KOPT-K1 (cell line): ENCODE measurements around the gene RASA4B.
A peak's percentile ranks its signal among the peaks of the same experiment; 100 is the strongest.
"Not testable (repeated sequence)": the region's sequence is repeated elsewhere in the genome, so short reads cannot be mapped to it uniquely, and the experiment has no call there.

Experiments
- H3K27ac ChIP-seq: fragments of 200-600 bp; sonication (generic); 2 replicates; pipeline ENCODE4 v1.5.1; 2016; ENCODE audit warnings: antibody characterized with exemption, mild to moderate bottlenecking, low read depth, low read length; ENCODE audit not compliant: poor library complexity, severe bottlenecking
- H3K36me3 ChIP-seq: fragments of 200-600 bp; sonication (generic); 2 replicates; pipeline ENCODE4 v1.5.1; 2017; ENCODE audit warnings: antibody characterized with exemption, mild to moderate bottlenecking, low read length, moderate library complexity; ENCODE audit not compliant: insufficient read depth
- H3K9me3 ChIP-seq: fragments of 200-600 bp; sonication (generic); 2 replicates; pipeline ENCODE4 v1.5.1; 2017; ENCODE audit warnings: antibody characterized with exemption, low read length, mild to moderate bottlenecking; ENCODE audit not compliant: insufficient read depth, poor library complexity, severe bottlenecking

The RASA4B gene

DNA sequence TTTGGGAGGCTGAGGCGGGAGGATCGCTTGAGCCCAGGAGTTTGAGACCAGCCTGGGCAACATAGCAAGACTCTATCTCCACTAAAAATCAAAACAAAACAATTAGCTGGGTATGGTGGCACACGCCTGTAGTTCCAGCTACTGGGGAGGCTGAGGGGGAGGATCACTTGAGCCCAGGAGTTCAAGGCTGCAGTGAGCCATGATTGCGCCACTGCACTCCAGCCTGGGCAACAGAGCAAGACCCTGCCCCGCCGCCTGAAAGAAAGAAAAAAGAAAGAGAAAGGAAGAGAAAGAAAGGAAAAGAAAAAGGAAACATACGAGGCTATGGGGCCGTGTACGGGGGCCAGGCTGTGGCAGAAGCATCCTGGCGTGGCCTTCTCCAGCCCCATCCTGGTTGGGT, 62.6 kb downstream of the RASA4B start:
- H3K9me3 ChIP-seq, H3K27ac ChIP-seq: not testable (repeated sequence)
- peaks cover 40% of the 10 kb centered on the region for H3K36me3 ChIP-seq

DNA sequence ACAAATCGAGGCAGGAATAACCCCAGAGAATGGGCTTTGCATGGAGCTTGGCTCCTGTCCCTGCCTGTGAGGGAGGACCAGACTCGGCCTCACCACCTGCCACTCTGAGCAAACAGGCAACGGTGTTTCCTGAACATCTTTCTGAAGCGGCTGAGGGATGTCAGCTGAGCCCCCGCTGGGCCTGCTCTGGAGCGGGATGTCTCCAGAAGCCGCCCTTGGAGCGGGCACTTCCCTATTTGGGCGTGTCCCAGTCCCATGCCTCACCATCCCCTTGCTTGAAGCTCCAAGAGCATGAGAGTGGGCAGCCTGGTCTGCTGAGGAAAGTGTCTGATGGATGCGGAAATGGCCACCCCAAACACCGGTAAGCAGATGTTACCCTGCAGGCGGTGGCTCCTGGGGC, 63.1 kb downstream of the RASA4B start:
- Histone ChIP-seq H3K27ac (no peak overlapping the region), H3K36me3 (peaks cover 40% of the 10 kb centered on the region), H3K9me3 (no peaks in the 10 kb centered on the region)

DNA sequence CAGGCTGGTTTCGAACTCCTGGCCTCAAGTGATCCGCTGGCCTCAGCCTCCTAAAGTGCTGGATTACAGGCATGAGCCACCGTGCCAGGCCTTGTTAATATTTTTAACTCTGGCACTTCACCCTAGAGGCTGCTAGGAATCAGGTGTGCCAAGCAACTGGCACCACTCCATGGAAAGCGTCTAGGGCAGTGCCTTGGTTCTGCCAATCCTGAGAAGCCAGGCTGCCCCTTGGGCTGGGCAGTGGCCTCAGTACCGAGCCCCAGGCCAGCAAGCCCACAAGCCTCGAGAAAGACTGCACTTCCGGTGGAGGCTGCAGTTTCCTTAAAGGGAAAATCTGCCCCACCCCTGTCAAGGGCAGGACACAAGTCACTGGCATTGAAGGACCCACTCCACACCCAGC, 64.3 kb downstream of the RASA4B start:
- no peak overlapping the region for H3K27ac ChIP-seq
- no peaks in the 10 kb centered on the region for H3K9me3 ChIP-seq
- peaks cover 33% of the 10 kb centered on the region for H3K36me3 ChIP-seq

DNA sequence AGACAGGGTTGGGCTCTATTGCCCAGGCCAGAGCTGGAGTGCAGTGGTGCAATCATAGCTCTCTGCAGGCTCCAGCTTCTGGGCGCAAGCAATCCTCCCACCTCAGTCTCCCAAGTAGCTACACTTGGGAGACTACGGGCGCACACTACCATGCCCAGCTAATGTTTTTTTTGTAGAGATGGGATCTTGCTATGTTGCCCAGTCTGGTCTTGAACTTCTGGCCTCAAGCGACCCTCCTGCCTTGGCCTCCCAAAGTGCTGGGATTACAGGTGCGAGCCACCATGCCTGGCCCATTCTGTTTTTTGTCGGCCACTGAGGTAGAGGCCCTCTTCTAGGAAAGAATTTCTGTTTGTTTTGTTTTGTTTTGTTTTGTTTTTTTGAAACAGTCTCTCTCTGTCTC, 65.1 kb downstream of the RASA4B start:
- H3K36me3 ChIP-seq, result peaks cover 33% of the 10 kb centered on the region
- no peaks in the 10 kb centered on the region for H3K9me3 ChIP-seq
- no peak overlapping the region for H3K27ac ChIP-seq

DNA sequence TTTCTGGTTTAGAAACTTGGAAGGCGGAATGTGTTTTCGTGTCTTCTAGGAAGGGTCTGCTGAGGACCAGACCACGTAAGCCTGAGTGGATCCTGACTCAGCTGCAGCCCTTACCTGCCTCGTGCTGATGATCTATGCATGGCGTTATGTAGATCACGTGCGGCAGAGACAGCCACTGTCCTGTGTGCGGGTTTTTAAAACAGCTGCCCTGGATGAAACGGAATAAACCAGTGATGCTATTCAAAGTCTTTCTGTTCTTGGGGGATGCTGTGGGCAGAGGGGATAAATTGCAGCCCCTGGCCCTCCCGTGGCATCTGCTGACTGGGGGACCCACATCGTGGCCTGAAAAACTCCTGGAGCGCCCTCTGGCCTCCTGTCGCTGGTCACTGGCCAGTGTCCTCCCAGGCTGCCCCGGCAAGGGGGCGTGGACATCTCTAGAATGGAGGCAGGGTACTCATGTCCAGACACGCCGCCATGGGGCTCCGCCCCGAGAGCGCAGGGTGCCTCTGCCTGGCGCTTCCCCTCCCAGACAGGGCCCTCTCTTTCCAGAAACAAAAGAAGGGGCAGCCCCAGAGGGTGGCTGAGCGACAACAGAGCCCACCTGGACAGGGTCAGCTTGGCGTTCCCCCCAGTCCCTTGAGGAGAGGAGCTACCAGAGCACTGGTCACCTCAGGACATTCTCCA, 66.1 kb downstream of the RASA4B start:
- H3K9me3 ChIP-seq, result no peaks in the 10 kb centered on the region
- H3K36me3 ChIP-seq, result peaks cover 33% of the 10 kb centered on the region
- no peak overlapping the region for H3K27ac ChIP-seq

DNA sequence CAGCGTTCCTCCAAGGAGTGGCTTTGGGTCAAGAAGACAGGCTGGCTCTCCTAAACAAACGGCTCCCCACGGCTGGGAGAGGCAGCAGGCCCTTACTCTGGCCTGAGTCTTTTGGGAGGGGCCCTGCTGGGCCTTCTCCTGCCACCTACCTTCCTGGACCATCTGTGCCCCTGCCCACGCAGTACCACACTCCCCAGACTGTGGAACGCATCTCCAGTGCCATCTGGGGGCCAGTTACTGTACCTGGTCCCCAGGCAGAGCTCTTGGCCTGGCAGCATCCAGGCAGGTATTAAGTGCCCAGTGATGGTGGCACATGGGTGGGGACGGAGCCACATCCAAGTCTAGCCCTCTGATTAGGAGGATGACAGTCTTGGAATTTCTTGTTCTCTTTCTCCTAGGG, 67.3 kb downstream of the RASA4B start:
- Histone ChIP-seq H3K36me3 (peaks cover 35% of the 10 kb centered on the region), H3K9me3 (no peaks in the 10 kb centered on the region), H3K27ac (no peak overlapping the region)

DNA sequence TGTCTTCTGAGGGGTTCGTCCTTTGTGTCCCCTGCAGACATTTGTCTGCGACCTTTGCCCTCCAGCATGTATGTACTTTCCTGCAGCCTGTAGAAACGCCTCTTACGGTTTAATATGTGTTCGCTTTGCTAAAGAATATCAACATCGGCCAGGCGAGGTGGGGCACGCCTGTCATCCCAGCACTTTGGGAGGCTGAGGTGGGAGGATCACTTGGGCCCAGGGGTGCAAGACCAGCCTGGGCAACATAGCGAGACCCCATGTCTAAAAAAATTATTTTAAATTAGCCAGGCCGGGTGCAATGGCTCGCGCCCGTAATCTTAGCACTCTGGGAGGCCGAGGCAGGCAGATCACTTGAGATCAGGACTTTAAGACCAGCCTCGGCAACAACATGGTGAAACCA, 68.4 kb downstream of the RASA4B start:
- H3K36me3 ChIP-seq, result peaks cover 43% of the 10 kb centered on the region
- H3K9me3 ChIP-seq, result no peaks in the 10 kb centered on the region
- no peak overlapping the region for H3K27ac ChIP-seq

DNA sequence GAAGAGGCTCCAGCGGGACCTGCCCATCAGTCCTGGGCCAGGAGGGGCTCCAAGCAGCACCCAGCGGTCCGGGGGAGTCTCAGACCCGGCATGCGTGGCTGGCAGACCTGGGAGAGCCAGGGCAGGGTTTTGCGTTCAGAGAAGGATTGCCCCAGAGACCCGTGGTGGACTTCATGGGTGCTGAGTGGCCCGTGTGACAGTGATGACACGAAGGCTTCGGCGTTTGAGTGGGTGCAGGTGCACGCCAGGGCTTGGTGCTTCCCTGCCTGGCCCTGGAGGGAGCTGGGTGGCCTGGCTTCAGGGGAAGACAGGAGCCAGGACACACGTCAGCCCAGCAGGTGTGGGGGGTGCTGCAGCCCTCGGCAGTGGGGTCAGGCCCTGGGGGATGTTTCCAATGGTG, 70.3 kb downstream of the RASA4B start:
- Histone ChIP-seq H3K9me3 (no peaks in the 10 kb centered on the region), H3K27ac (no peak overlapping the region), H3K36me3 (peaks cover 56% of the 10 kb centered on the region)

DNA sequence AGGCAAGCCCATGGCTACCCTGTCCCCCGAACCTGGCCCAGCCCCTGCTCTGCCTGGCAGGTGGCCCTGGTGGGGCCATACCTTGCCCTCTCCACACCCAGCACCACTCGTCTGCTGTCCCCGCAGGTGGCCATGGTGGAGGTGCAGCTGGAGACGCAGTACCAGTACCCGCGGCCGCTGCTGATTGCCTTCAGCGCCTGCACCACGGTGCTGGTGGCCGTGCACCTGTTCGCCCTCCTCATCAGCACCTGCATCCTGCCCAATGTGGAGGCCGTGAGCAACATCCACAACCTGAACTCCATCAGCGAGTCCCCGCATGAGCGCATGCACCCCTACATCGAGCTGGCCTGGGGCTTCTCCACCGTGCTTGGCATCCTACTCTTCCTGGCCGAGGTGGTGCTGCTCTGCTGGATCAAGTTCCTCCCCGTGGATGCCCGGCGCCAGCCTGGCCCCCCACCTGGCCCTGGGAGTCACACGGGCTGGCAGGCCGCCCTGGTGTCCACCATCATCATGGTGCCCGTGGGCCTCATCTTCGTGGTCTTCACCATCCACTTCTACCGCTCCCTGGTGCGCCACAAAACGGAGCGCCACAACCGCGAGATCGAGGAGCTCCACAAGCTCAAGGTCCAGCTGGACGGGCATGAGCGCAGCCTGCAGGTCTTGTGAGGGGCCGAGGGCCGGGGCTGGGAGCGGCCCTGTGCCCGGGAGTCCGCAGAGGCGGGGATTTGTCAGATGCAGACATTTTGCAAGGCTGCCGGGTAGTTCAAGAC, 71.0 kb downstream of the RASA4B start:
- no peaks in the 10 kb centered on the region for H3K9me3 ChIP-seq
- H3K27ac ChIP-seq, result no peak overlapping the region
- peaks cover 60% of the 10 kb centered on the region for H3K36me3 ChIP-seq

DNA sequence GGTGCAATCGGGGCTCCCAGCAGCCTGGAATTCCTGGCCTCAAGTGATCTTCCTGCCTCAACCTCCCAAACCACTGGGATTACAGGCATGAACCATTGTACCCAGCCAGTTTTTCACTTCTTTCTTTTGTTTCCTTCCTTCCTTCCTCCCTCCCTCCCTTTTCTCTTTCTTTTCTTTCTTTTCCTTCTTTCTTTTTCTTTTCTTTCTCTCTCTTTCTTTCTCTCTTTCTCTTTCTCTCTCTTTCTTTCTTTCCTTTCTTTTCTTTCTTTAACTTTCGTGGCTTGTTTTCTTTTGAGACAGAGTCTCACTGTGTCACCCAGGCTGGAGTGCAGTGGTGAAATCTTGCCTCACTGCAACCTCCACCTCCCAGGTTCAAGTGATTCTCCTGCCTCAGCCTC, 71.9 kb downstream of the RASA4B start:
- Histone ChIP-seq H3K9me3 (no peaks in the 10 kb centered on the region), H3K27ac (no peak overlapping the region), H3K36me3 (peaks cover 64% of the 10 kb centered on the region)

DNA sequence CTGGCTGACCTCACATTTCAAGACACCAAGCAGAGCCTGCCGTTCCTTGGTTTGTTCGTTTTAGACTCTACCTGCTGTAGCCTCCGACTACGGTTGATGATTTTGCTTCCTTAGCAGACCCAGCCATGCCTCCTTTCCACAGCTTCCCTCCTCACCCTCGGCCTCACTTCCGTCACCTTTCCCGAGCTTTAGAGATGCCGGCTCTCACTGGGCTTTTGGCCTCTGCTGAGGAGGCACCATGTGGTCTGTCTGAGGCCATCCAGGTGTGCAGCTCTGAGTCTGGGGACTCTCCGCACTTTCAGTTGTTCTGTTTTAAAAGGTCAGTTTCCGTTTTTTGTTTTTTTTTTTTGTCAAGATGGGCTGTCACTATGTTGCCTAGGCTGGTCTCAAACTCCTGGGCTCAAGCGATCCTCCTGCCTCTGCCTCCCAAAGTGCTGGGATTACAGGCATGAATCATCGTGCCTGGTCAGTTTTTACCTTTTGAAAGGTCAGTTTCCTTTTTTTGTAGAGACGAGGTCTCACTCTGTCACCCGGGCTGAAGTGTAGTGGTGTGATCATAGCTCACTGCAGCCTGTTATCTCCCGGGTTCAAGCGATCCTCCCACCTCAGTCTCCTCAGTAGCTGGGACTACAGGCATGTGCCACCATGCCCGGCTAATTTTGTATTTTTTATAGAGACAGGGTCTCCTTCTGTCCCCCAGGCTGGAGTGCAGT, 72.5 kb downstream of the RASA4B start:
- Histone ChIP-seq H3K9me3 (no peaks in the 10 kb centered on the region), H3K36me3 (peaks cover 69% of the 10 kb centered on the region), H3K27ac (no peak overlapping the region)

DNA sequence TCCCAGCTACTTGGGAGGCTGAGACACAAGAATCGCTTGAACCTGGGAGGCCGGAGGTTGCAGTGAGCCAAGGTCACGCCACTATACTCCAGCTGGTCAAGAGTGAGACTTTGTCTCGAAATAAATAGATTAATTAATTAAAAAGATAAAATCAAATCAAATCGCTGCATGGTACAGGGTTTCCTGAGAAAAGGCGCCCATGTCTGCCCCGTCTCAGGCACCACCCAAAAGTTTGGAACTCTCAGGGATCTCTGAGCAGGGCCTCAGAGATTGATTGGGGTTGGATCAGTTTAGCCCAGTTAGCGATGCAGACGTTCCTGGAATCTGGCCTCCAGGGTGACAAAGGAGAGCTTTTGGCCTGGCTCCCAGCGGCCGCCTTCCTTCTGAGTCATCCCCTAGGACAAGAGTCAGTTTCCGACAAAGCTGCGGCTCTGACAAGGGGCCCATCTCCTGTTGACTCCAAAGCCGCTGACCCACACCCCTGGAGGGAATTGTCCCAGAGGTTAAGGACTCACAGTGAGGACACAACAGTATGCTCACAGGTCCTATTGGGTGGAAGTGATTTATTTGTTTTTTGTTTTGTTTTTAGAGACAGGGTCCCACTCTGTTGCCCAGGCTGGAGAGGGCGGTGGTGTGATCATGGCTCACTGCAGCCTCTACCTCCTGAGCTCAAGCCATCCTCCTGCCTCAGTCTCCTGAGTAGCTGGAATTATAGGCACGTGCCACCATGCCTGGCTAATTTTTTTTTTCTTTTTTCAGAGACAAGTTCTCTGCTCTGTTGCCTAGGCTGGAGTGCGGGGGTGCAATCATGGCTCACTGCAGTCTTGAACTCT, 77.4 kb downstream of the RASA4B start:
- Histone ChIP-seq H3K27ac (no peak overlapping the region), H3K9me3 (no peaks in the 10 kb centered on the region), H3K36me3 (peaks cover 73% of the 10 kb centered on the region)

DNA sequence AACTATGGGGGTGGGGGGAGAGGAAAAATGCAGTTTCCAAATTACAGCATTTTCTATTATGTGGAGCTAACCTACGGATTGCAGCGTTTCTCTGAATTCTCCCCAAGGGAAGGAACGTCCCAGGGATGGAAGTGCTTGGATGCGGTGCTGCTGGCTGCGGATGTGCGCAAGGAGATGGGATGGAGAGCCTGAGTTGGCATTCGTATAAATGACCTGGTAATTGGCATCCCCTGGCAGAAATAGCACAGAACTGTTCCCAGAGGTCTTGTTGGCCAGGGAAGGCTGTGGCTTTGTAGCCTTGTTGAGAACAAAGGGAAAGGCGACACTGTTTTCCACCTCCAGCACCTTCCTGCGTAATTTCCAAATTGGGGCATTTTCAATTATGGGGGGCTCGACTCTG, 81.5 kb downstream of the RASA4B start:
- H3K9me3 ChIP-seq, result no peaks in the 10 kb centered on the region
- no peak overlapping the region for H3K27ac ChIP-seq
- H3K36me3 ChIP-seq, result peaks cover 48% of the 10 kb centered on the region

DNA sequence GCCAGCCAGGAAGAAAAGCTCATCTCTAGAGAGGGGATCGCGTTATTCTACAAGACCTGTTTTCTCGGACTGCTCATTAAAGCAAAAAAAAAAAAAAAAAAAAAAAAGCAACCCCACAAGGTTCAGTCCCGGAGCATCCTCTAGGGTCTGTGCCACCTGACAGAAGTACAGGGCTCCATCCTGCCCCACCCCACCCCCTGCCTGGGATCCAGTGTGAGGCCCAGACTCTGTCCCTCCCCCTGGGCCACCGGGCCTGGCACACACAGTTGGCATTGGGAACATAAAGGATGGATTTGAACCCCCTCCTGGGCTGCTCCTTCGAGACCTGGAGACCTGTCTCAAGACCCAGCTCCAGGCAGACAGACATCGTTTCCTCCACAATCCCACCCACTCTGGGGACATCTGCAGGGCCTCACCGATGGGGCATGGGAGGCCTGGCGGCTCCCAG, 83.5 kb downstream of the RASA4B start:
- Histone ChIP-seq H3K27ac (peak overlapping the region; percentile 92), H3K36me3 (peaks cover 31% of the 10 kb centered on the region), H3K9me3 (no peaks in the 10 kb centered on the region)
